ENCODE results near the gene WDR41.

The WDR41 gene

GRCh38 chr5:77452351-77452750, 39.8 kb downstream of the WDR41 start:
- H3K4ac ChIP-seq (ENCODE audit: low read length): no peak overlapping the region
- no peaks in the 10 kb centered on the region for H3K79me1 ChIP-seq (ENCODE audit: low read depth, low read length)
- no peak overlapping the region for H3K23ac ChIP-seq (ENCODE audit: low read depth, low read length, poor library complexity)
- H4K8ac ChIP-seq (ENCODE audit: low read depth, low read length): no peak overlapping the region
- no CpG with 5 or more reads among the region's 1 CpG for WGBS, 2 donors (ENCODE audit: extremely low coverage in 2 of 2, insufficient read length in 2 of 2, insufficient replicate concordance in 1 of 2)
- peaks cover 9 to 30% of the 10 kb centered on the region in 2 donors for H3K36me3 ChIP-seq (replicated peaks in 1 of 2; ENCODE audit: control insufficient read depth in 2 of 2, insufficient read depth in 2 of 2, low read length in 2 of 2)
- H3K9me3 ChIP-seq (replicated peaks in 1 of 2; ENCODE audit: control insufficient read depth in 2 of 2, insufficient read depth in 1 of 2, low read depth in 1 of 2, low read length in 2 of 2): peaks cover 0 to 3% of the 10 kb centered on the region in 2 donors
- H2BK120ac ChIP-seq (ENCODE audit: low read depth, low read length): no peak overlapping the region
- no peak overlapping the region for H3K14ac ChIP-seq (ENCODE audit: low read length)
- no peak overlapping the region for H3K27ac ChIP-seq (replicated peaks; ENCODE audit: low read length)
- no peak overlapping the region for H2AFZ ChIP-seq (ENCODE audit: low read length)
- no peak overlapping the region for H2AK5ac ChIP-seq (ENCODE audit: low read depth, low read length)
- H3K9ac ChIP-seq (ENCODE audit: low read depth, low read length, poor library complexity): no peak overlapping the region
- no peak overlapping the region for H2BK15ac ChIP-seq (ENCODE audit: low read length)
- no peak overlapping the region for H3K4me2 ChIP-seq (ENCODE audit: insufficient read depth, low read length, poor library complexity, severe bottlenecking)
- no peak for DNase-seq (ENCODE audit: low spot score)
- no peak overlapping the region for H3K18ac ChIP-seq (ENCODE audit: low read length)
- H2BK12ac ChIP-seq (ENCODE audit: low read length): no peak overlapping the region
- H4K91ac ChIP-seq (ENCODE audit: low read depth, low read length, poor library complexity): no peak overlapping the region
- no peaks in the 10 kb centered on the region for H3K27me3 ChIP-seq (ENCODE audit: control insufficient read depth in 3 of 3, insufficient read depth in 3 of 3, low read depth in 1 of 3, low read length in 3 of 3)
- H3K4me3 ChIP-seq (ENCODE audit: low read length in 2 of 2): no peak overlapping the region
- H2BK5ac ChIP-seq (ENCODE audit: low read length): no peak overlapping the region
- no peaks in the 10 kb centered on the region for H3K4me1 ChIP-seq (ENCODE audit: control insufficient read depth in 2 of 2, insufficient read depth in 1 of 2, low read depth in 1 of 2, low read length in 2 of 2)

DNA sequence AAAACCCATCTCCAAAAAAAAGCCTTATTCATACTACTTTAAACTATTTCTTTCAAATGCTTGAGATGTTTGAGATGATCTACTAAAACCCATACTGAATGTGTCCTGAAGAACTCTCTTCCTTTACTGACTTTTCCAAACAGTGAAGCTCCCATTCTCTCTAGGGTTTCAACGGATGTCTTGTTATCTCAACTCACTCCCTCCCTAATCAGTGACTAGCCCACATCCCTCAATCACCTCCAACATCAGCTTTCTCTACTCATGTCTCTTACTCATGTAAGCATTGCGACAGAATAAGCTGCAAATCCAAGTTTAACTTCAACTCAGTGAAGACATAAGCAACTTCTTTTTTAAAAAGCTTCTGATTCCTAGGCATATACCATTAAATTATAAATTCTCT, 42.1 kb downstream of the WDR41 start:
- H4K91ac ChIP-seq (ENCODE audit: low read depth, low read length, poor library complexity): no peak overlapping the region
- DNase-seq (ENCODE audit: low spot score): no peak
- no peak overlapping the region for H2AK5ac ChIP-seq (ENCODE audit: low read depth, low read length)
- no CpG with 5 or more reads among the region's 2 CpGs for WGBS, 2 donors (ENCODE audit: extremely low coverage in 2 of 2, insufficient read length in 2 of 2, insufficient replicate concordance in 1 of 2)
- H3K27me3 ChIP-seq (ENCODE audit: control insufficient read depth in 3 of 3, insufficient read depth in 3 of 3, low read depth in 1 of 3, low read length in 3 of 3): no peaks in the 10 kb centered on the region
- no peak overlapping the region for H3K4me2 ChIP-seq (ENCODE audit: insufficient read depth, low read length, poor library complexity, severe bottlenecking)
- no peak overlapping the region for H3K4me3 ChIP-seq (ENCODE audit: low read length in 2 of 2)
- H3K14ac ChIP-seq (ENCODE audit: low read length): no peak overlapping the region
- no peak overlapping the region for H2BK120ac ChIP-seq (ENCODE audit: low read depth, low read length)
- no peak overlapping the region for H2BK5ac ChIP-seq (ENCODE audit: low read length)
- peaks cover 9 to 32% of the 10 kb centered on the region in 2 donors for H3K36me3 ChIP-seq (replicated peaks in 1 of 2; ENCODE audit: control insufficient read depth in 2 of 2, insufficient read depth in 2 of 2, low read length in 2 of 2)
- H3K27ac ChIP-seq (replicated peaks; ENCODE audit: low read length): no peak overlapping the region
- H3K79me1 ChIP-seq (ENCODE audit: low read depth, low read length): no peaks in the 10 kb centered on the region
- no peak overlapping the region for H2BK15ac ChIP-seq (ENCODE audit: low read length)
- no peak overlapping the region for H3K18ac ChIP-seq (ENCODE audit: low read length)
- H3K4ac ChIP-seq (ENCODE audit: low read length): no peak overlapping the region
- no peak overlapping the region for H2BK12ac ChIP-seq (ENCODE audit: low read length)
- no peak overlapping the region for H2AFZ ChIP-seq (ENCODE audit: low read length)
- H3K4me1 ChIP-seq (ENCODE audit: control insufficient read depth in 2 of 2, insufficient read depth in 1 of 2, low read depth in 1 of 2, low read length in 2 of 2): no peaks in the 10 kb centered on the region
- H3K9me3 ChIP-seq (replicated peaks in 1 of 2; ENCODE audit: control insufficient read depth in 2 of 2, insufficient read depth in 1 of 2, low read depth in 1 of 2, low read length in 2 of 2): peaks cover 0 to 7% of the 10 kb centered on the region in 2 donors
- no peak overlapping the region for H3K23ac ChIP-seq (ENCODE audit: low read depth, low read length, poor library complexity)
- H3K9ac ChIP-seq (ENCODE audit: low read depth, low read length, poor library complexity): no peak overlapping the region
- H4K8ac ChIP-seq (ENCODE audit: low read depth, low read length): no peak overlapping the region

GRCh38 chr5:77449277-77449676, 42.8 kb downstream of the WDR41 start:
- H3K36me3 ChIP-seq (replicated peaks in 1 of 2; ENCODE audit: control insufficient read depth in 2 of 2, insufficient read depth in 2 of 2, low read length in 2 of 2): peaks cover 9 to 31% of the 10 kb centered on the region in 2 donors
- H3K14ac ChIP-seq (ENCODE audit: low read length): no peak overlapping the region
- H2BK5ac ChIP-seq (ENCODE audit: low read length): no peak overlapping the region
- H3K9me3 ChIP-seq (replicated peaks in 1 of 2; ENCODE audit: control insufficient read depth in 2 of 2, insufficient read depth in 1 of 2, low read depth in 1 of 2, low read length in 2 of 2): peaks cover 0 to 7% of the 10 kb centered on the region in 2 donors
- no peak overlapping the region for H2BK120ac ChIP-seq (ENCODE audit: low read depth, low read length)
- H3K4me3 ChIP-seq (ENCODE audit: low read length in 2 of 2): no peak overlapping the region
- no peaks in the 10 kb centered on the region for H3K27me3 ChIP-seq (ENCODE audit: control insufficient read depth in 3 of 3, insufficient read depth in 3 of 3, low read depth in 1 of 3, low read length in 3 of 3)
- no peak overlapping the region for H3K18ac ChIP-seq (ENCODE audit: low read length)
- H4K8ac ChIP-seq (ENCODE audit: low read depth, low read length): no peak overlapping the region
- H3K4me1 ChIP-seq (ENCODE audit: control insufficient read depth in 2 of 2, insufficient read depth in 1 of 2, low read depth in 1 of 2, low read length in 2 of 2): no peaks in the 10 kb centered on the region
- H2AFZ ChIP-seq (ENCODE audit: low read length): no peak overlapping the region
- WGBS, 2 donors (ENCODE audit: extremely low coverage in 2 of 2, insufficient read length in 2 of 2, insufficient replicate concordance in 1 of 2): no CpG with 5 or more reads among the region's 1 CpG
- no peak for DNase-seq (ENCODE audit: low spot score)
- H4K91ac ChIP-seq (ENCODE audit: low read depth, low read length, poor library complexity): no peak overlapping the region
- no peak overlapping the region for H3K23ac ChIP-seq (ENCODE audit: low read depth, low read length, poor library complexity)
- no peak overlapping the region for H2BK15ac ChIP-seq (ENCODE audit: low read length)
- H3K4ac ChIP-seq (ENCODE audit: low read length): no peak overlapping the region
- H3K4me2 ChIP-seq (ENCODE audit: insufficient read depth, low read length, poor library complexity, severe bottlenecking): no peak overlapping the region
- no peak overlapping the region for H3K27ac ChIP-seq (replicated peaks; ENCODE audit: low read length)
- no peak overlapping the region for H3K9ac ChIP-seq (ENCODE audit: low read depth, low read length, poor library complexity)
- no peak overlapping the region for H2AK5ac ChIP-seq (ENCODE audit: low read depth, low read length)
- H2BK12ac ChIP-seq (ENCODE audit: low read length): no peak overlapping the region
- H3K79me1 ChIP-seq (ENCODE audit: low read depth, low read length): no peaks in the 10 kb centered on the region

DNA sequence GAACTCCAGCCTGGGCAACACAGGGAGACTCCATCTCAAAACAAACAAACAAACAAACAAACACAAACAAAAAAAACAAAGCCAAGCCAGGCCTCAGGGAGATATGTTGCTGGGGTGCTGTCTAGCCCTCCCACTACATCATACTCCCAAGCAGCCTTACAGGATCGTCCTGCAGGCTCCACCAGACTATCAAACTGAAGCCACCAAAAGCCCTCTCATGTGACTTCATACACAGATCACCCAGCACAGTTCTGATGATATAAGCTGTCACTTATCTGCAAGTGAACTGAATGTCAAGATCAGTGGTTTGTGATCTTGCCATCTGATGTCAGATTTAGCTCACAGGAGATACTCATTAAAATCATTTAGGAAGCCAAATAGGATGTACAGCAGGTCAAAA, 43.3 kb downstream of the WDR41 start:
- no peak overlapping the region for H4K8ac ChIP-seq (ENCODE audit: low read depth, low read length)
- no peak overlapping the region for H3K18ac ChIP-seq (ENCODE audit: low read length)
- no peak for DNase-seq (ENCODE audit: low spot score)
- peaks cover 9 to 33% of the 10 kb centered on the region in 2 donors for H3K36me3 ChIP-seq (replicated peaks in 1 of 2; ENCODE audit: control insufficient read depth in 2 of 2, insufficient read depth in 2 of 2, low read length in 2 of 2)
- no peak overlapping the region for H3K23ac ChIP-seq (ENCODE audit: low read depth, low read length, poor library complexity)
- no peak overlapping the region for H2BK120ac ChIP-seq (ENCODE audit: low read depth, low read length)
- H3K27me3 ChIP-seq (ENCODE audit: control insufficient read depth in 3 of 3, insufficient read depth in 3 of 3, low read depth in 1 of 3, low read length in 3 of 3): no peaks in the 10 kb centered on the region
- H2AFZ ChIP-seq (ENCODE audit: low read length): no peak overlapping the region
- no peak overlapping the region for H2BK12ac ChIP-seq (ENCODE audit: low read length)
- H3K9me3 ChIP-seq (replicated peaks in 1 of 2; ENCODE audit: control insufficient read depth in 2 of 2, insufficient read depth in 1 of 2, low read depth in 1 of 2, low read length in 2 of 2): peaks cover 0 to 7% of the 10 kb centered on the region in 2 donors
- H2BK5ac ChIP-seq (ENCODE audit: low read length): no peak overlapping the region
- no peak overlapping the region for H3K4me3 ChIP-seq (ENCODE audit: low read length in 2 of 2)
- H3K79me1 ChIP-seq (ENCODE audit: low read depth, low read length): no peaks in the 10 kb centered on the region
- H3K9ac ChIP-seq (ENCODE audit: low read depth, low read length, poor library complexity): no peak overlapping the region
- WGBS, 2 donors (ENCODE audit: extremely low coverage in 2 of 2, insufficient read length in 2 of 2, insufficient replicate concordance in 1 of 2): no CpG with 5 or more reads among the region's 1 CpG
- no peak overlapping the region for H2BK15ac ChIP-seq (ENCODE audit: low read length)
- H2AK5ac ChIP-seq (ENCODE audit: low read depth, low read length): no peak overlapping the region
- no peak overlapping the region for H3K27ac ChIP-seq (replicated peaks; ENCODE audit: low read length)
- H3K4me2 ChIP-seq (ENCODE audit: insufficient read depth, low read length, poor library complexity, severe bottlenecking): no peak overlapping the region
- H3K14ac ChIP-seq (ENCODE audit: low read length): no peak overlapping the region
- no peak overlapping the region for H4K91ac ChIP-seq (ENCODE audit: low read depth, low read length, poor library complexity)
- no peak overlapping the region for H3K4ac ChIP-seq (ENCODE audit: low read length)
- no peaks in the 10 kb centered on the region for H3K4me1 ChIP-seq (ENCODE audit: control insufficient read depth in 2 of 2, insufficient read depth in 1 of 2, low read depth in 1 of 2, low read length in 2 of 2)
